ENCODE data around the gene TM4SF20. TPM values are rescaled to one million over a fixed set of nuclear protein-coding genes. Genes with fewer than 3 reads are reported as not detected.

The TM4SF20 gene, protein sequence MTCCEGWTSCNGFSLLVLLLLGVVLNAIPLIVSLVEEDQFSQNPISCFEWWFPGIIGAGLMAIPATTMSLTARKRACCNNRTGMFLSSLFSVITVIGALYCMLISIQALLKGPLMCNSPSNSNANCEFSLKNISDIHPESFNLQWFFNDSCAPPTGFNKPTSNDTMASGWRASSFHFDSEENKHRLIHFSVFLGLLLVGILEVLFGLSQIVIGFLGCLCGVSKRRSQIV
- total RNA-seq: not detected
- long read RNA-seq: 0 reads

DNA sequence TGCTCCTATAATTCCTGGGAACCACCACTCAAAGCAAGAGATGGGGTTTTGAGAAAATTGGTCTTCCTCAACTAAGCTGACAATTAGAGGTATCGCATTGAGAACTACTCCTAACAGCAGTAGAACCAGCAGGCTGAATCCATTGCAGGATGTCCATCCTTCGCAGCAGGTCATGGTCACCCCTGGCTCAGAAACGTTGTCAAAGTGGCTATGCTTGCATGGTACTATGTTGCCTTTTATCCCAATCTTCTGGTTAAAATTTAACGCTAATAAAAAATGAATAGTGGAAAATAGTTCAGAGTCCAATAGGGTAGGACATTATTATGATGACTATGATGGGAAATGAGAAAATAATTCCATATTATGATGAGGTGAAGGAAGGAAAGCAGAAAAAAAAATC is at the start of gene TM4SF20:
TSS of gene TM4SF20 (minus strand) at position 212 of the 400 bp plus-strand sequence. CDS start at position 174, 38 bp downstream.
- ATAC-seq (no peak), DNase-seq (no peak)
- no peak for TF ChIP-seq POLR2A (IDR thresholded peaks at IDR 0.05)
- TF ChIP-seq, protein P1, sequence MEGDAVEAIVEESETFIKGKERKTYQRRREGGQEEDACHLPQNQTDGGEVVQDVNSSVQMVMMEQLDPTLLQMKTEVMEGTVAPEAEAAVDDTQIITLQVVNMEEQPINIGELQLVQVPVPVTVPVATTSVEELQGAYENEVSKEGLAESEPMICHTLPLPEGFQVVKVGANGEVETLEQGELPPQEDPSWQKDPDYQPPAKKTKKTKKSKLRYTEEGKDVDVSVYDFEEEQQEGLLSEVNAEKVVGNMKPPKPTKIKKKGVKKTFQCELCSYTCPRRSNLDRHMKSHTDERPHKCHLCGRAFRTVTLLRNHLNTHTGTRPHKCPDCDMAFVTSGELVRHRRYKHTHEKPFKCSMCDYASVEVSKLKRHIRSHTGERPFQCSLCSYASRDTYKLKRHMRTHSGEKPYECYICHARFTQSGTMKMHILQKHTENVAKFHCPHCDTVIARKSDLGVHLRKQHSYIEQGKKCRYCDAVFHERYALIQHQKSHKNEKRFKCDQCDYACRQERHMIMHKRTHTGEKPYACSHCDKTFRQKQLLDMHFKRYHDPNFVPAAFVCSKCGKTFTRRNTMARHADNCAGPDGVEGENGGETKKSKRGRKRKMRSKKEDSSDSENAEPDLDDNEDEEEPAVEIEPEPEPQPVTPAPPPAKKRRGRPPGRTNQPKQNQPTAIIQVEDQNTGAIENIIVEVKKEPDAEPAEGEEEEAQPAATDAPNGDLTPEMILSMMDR (IDR thresholded peaks at IDR 0.05): no peak
- Histone ChIP-seq H3K27me3 (no peaks in the 10 kb centered on the region), H3K4me1 (peaks cover 0 to 2% (median 0%) of the 10 kb centered on the region in 4 donors), H3K4me3 (no peak within 1 kb of the TSS), H3K9me3 (no peaks in the 10 kb centered on the region), H3K27ac (no peak within 1 kb of the TSS), H3K36me3 (no peaks in the 10 kb centered on the region)
- intact Hi-C loops (cut with DNase I): no loop called here
- WGBS (ENCODE audit: insufficient coverage, low coverage, low lambda C conversion rate, missing lambda C conversion rate): 74% methylated on average over 4 of the region's 4 CpGs

DNA sequence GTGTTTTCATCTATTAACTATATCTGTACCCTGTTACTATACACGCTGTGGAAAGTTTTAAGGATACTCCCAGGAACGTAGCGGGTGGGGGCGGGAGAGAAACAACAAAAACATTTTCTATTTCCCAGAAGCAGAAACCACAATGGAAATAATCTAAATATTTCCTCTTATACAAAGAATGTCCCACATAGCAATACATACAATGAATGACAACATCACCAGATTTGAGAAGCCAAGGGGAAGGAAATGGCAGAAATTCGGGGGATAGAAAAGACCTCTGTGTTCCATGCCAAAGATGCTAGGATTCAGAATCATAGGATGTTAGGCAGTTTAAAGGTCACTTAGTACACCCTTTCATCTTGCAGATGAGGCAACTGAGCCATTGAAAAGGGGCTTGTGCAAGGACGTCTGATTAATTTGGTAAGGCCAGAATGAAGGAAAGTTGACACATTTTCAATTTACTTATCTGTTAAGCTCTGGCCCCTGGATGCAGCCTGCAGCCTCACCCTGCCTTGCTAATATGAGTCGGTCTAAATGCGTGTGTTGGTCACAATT is 49.7 kb upstream of the TM4SF20 start:
- intact Hi-C loops (cut with DNase I): no loop called here
- no peak for ATAC-seq
- TF ChIP-seq, protein P1 (IDR thresholded peaks at IDR 0.05): no peak
- TF ChIP-seq POLR2A (IDR thresholded peaks at IDR 0.05): no peak

DNA sequence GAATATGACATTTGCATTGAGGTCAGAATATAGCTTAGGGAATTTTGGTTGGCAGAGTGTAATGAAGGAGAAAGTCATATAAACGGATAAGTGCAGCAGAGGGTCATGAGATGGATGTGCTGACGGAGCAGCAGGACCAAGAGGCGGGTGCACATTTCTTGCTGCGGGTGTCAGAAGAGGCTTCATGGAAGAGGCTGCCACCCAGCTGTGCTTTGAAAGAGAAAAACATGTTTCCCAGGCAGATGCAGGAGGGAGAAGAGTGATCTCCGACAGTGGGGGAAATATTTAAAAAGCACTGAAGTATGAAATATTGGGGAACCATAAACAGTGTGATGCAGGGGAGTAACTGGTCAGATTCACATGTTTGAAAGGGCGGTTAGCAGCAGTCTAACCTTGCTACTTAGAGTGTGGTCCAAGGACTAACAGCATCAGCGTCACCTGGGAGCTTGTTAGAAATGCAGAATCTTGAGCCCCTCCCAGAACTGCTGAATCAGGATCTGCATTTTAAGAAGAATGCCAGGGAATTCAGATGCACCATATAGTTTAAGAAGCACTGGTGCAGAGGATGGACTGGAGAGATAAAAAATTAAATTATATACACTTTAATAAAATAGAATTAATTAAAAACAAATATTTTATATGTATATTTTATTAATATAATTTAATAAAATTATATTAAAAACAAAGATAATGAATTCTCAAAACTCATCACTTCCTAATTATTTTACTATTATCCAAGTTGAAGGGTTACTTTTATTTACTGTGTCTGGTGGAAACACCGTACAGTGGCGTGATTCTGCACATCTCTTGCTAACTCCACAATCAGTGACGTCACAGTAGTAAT is 44.8 kb upstream of the TM4SF20 start:
- H3K4me1 ChIP-seq: no peaks in the 10 kb centered on the region

More for the DNA sequence above, 49.7 kb upstream of the TM4SF20 start:
- no peak overlapping the region for H3K4me3 ChIP-seq
- no peak for DNase-seq
- no peak overlapping the region for H3K27ac ChIP-seq
- 76% methylated on average over 8 of the region's 8 CpGs for WGBS (ENCODE audit: insufficient coverage, low coverage, low lambda C conversion rate, missing lambda C conversion rate)
- H3K4me1 ChIP-seq: peaks cover 0 to 16% (median 5%) of the 10 kb centered on the region in 4 donors
- H3K9me3 ChIP-seq: peaks cover 0 to 6% (median 0%) of the 10 kb centered on the region in 4 donors
- H3K27me3 ChIP-seq: no peaks in the 10 kb centered on the region
- H3K36me3 ChIP-seq: no peaks in the 10 kb centered on the region

More for the DNA sequence above, 44.8 kb upstream of the TM4SF20 start:
- Histone ChIP-seq H3K27me3 (no peaks in the 10 kb centered on the region), H3K27ac (no peak overlapping the region), H3K4me3 (no peak overlapping the region), H3K36me3 (no peaks in the 10 kb centered on the region), H3K9me3 (no peaks in the 10 kb centered on the region)
- 81% methylated on average over 10 of the region's 10 CpGs for WGBS (ENCODE audit: insufficient coverage, low coverage, low lambda C conversion rate, missing lambda C conversion rate)
- TF ChIP-seq, protein P1 (IDR thresholded peaks at IDR 0.05): no peak
- TF ChIP-seq POLR2A (IDR thresholded peaks at IDR 0.05): no peak
- intact Hi-C loops (cut with DNase I): no loop called here
- no peak for ATAC-seq
- no peak for DNase-seq
